ENCODE results near the gene DGKI. TPM values are rescaled to one million over a fixed set of nuclear protein-coding genes. Genes with fewer than 3 reads are reported as not detected.

Gene DGKI
- total RNA-seq, 6 experiments from 2014 or later, result 1.2 to 2.2 (median 1.6) TPM

DNA sequence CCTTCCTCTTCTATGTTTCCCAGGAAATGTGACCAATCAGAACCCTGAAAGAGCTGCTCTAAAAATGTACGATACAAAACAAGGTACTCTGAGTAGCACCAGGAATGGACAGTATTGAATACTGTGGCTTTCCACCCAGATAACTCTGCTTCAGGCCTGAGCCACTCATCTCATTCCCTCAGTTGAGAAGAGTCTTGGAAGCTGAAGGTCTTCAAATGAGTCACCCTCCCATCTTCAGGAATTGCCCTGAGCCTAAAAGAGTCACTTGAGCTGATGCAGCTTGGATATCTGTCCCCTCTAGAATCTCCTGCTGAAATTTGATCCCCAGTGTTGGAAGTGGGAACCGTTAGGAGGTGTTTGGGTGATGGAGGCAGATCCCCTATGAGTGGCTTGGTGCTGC lies 210.4 kb downstream of the DGKI start:
- Mint-ChIP-seq H3K4me3 (no peak overlapping the region), H3K4me1 (ENCODE audit: low read depth) (peaks cover 20% of the 10 kb centered on the region), H3K27ac (no peak overlapping the region), H3K9me3 (no peaks in the 10 kb centered on the region), H3K36me3 (ENCODE audit: low read depth) (0 out of 2 replicates have a peak, but pooled peaks cover 3% of the 10 kb centered on the region), H3K27me3 (ENCODE audit: insufficient read depth) (peaks cover 3% of the 10 kb centered on the region; the same call in 1 of the 2 replicates)
- DNase-seq, result no peak
- TF ChIP-seq, protein P1, sequence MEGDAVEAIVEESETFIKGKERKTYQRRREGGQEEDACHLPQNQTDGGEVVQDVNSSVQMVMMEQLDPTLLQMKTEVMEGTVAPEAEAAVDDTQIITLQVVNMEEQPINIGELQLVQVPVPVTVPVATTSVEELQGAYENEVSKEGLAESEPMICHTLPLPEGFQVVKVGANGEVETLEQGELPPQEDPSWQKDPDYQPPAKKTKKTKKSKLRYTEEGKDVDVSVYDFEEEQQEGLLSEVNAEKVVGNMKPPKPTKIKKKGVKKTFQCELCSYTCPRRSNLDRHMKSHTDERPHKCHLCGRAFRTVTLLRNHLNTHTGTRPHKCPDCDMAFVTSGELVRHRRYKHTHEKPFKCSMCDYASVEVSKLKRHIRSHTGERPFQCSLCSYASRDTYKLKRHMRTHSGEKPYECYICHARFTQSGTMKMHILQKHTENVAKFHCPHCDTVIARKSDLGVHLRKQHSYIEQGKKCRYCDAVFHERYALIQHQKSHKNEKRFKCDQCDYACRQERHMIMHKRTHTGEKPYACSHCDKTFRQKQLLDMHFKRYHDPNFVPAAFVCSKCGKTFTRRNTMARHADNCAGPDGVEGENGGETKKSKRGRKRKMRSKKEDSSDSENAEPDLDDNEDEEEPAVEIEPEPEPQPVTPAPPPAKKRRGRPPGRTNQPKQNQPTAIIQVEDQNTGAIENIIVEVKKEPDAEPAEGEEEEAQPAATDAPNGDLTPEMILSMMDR (IDR thresholded peaks at IDR 0.05), result no peak

DNA sequence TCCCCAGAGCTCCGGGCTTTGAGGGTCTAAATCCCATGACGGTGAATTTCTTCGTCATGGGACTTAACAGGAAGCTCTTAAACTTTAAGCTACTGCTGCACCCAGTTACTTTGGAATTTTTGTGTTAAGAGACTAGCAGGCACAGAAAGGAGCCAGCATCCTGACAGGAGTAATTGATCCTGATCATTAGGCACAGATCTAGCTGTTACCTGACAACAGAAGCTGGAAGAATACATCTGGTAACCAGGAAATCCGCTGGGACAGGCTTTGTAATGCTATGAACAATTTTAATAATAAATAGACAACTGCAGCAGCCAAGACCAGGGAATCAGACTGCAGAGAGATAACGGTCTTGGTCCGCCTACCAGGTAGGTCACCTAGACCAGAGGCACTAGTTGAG lies 210.9 kb downstream of the DGKI start:
- Mint-ChIP-seq H3K4me1 (ENCODE audit: low read depth) (peaks cover 20% of the 10 kb centered on the region), H3K36me3 (ENCODE audit: low read depth) (0 out of 2 replicates have a peak, but pooled peaks cover under 1% of the 10 kb centered on the region), H3K27me3 (ENCODE audit: insufficient read depth) (peaks cover 3% of the 10 kb centered on the region; the same call in 1 of the 2 replicates), H3K9me3 (no peaks in the 10 kb centered on the region), H3K4me3 (no peak overlapping the region), H3K27ac (no peak overlapping the region)
- TF ChIP-seq, protein P1 (IDR thresholded peaks at IDR 0.05), result no peak
- no peak for DNase-seq

DNA sequence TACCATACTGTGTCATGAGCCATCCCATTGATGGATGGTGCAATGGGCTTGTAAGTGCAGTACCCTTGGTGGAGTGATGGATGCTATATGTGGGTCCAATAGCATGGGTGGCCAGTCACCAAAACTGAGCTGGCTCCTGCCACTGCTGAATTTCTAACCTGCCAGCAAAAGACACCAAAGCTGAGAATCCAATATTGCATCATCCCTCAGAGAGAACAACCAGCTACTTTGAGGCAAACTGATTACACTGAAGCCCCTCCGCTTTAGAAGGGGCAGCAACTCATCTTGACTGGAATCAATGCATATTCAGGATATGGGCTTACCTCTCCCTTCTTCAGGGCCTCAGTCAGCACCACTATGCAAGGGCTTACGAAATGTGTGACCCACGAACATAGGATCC lies 211.6 kb downstream of the DGKI start:
- Mint-ChIP-seq H3K4me1 (ENCODE audit: low read depth) (peaks cover 18% of the 10 kb centered on the region), H3K27ac (no peak overlapping the region), H3K4me3 (no peak overlapping the region)

DNA sequence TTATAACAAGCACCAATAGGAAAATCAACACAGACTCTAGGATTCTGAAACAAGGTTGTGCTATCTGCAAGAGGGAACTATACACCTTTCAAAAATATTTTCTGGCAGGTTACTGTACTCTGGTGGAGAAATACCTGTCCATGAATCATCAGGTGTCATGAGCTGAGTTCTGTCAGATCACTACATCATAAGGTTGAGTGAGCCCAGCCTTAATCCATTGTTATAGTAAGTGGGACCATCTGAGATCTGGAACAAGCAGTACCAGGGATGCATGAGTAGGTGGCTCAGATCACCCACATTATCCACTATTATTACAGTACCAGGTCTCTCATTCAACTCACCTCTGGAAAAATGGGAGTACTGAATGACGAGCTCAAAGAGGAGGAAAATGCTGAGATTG lies 212.4 kb downstream of the DGKI start:
- Mint-ChIP-seq H3K27me3 (ENCODE audit: insufficient read depth) (peaks cover 3% of the 10 kb centered on the region; the same call in 1 of the 2 replicates), H3K4me1 (ENCODE audit: low read depth) (peaks cover 10% of the 10 kb centered on the region; the same call in 1 of the 2 replicates), H3K4me3 (no peak overlapping the region), H3K27ac (no peak overlapping the region), H3K9me3 (no peaks in the 10 kb centered on the region), H3K36me3 (ENCODE audit: low read depth) (no peaks in the 10 kb centered on the region)
- TF ChIP-seq, protein P1 (IDR thresholded peaks at IDR 0.05), result no peak
- no peak for DNase-seq

More for the DNA sequence above, 211.6 kb downstream of the DGKI start:
- Mint-ChIP-seq H3K27me3 (ENCODE audit: insufficient read depth) (peaks cover 3% of the 10 kb centered on the region; the same call in 1 of the 2 replicates), H3K9me3 (no peaks in the 10 kb centered on the region), H3K36me3 (ENCODE audit: low read depth) (no peaks in the 10 kb centered on the region)
- no peak for DNase-seq
- TF ChIP-seq, protein P1 (IDR thresholded peaks at IDR 0.05), result no peak

DNA sequence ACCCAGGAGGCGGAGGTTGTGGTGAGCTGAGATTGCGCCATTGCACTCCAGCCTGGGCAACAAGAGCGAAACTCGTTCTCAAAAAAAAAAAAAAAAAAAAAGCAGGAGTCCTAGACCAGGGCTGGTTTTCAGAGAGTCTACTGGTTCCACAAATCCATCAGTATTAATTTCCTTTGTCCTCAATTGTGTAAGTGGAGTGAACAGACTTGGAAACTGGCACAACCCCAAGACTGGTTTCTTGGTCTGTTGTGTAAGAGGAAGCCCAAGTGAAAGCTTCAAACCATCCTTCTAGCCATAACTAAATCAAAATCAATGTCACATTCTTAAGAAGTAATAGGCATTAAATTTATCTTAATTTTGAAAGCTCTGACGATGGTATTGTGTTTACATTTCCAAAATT lies 213.6 kb downstream of the DGKI start:
- no peaks in the 10 kb centered on the region for H3K36me3 Mint-ChIP-seq (ENCODE audit: low read depth)
- peaks cover 1% of the 10 kb centered on the region; the same call in 1 of the 2 replicates for H3K27me3 Mint-ChIP-seq (ENCODE audit: insufficient read depth)
- TF ChIP-seq, protein P1 (IDR thresholded peaks at IDR 0.05), result no peak
- H3K27ac Mint-ChIP-seq, result no peak overlapping the region
- peaks cover 6% of the 10 kb centered on the region; the same call in 1 of the 2 replicates for H3K4me1 Mint-ChIP-seq (ENCODE audit: low read depth)
- H3K9me3 Mint-ChIP-seq, result no peaks in the 10 kb centered on the region
- DNase-seq, result no peak
- no peak overlapping the region for H3K4me3 Mint-ChIP-seq

All from HFFc6 (cell line).